Endometrium (tissue), 2 donors: ENCODE results near the gene TMEM170A.
"Not testable (repeated sequence)": the region's sequence is repeated elsewhere in the genome, so short reads cannot be mapped to it uniquely, and the experiment has no call there.

Source experiments
- FAIRE-seq: peaks from 2 replicates; lab custom pipeline; 2012; peaks lifted over from hg19 to GRCh38; lab: Jason Lieb, UNC
- donor health status: control.
- donor health status: control.

TMEM170A gene, protein sequence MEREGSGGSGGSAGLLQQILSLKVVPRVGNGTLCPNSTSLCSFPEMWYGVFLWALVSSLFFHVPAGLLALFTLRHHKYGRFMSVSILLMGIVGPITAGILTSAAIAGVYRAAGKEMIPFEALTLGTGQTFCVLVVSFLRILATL

GRCh38 chr16:75464122-75464918 is at the start of gene TMEM170A:
TMEM170A (minus strand) TSS chr16:75464689; CDS start chr16:75464600, 89 bp downstream.
- peak; percentile 88 for FAIRE-seq

GRCh38 chr16:75506574-75506973 is 42.1 kb upstream of the TMEM170A start:
- no peak for FAIRE-seq

DNA sequence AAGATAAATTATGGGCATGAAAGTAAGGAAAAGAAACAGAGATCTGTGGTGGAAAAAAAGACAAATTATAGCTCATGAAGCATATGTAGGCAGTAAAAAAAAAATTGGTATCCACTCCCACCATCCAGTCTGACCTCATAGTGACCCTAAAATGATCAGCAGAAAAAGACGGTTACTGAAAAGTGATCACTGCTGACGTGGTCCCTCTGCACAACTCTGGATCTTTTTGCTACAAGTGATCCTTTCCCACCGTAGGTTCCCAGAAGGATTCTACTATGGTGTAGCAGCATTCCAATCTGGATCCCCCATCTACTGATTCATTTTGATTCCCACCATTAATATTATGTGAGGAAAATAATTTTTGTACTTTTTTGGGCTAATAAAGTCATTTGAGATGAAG is 41.6 kb upstream of the TMEM170A start:
- no peak for FAIRE-seq

- no peak for FAIRE-seq
These were observed 39.3 kb upstream of the TMEM170A start for GRCh38 chr16:75503801-75504200.

- no peak for FAIRE-seq
These were observed 38.6 kb upstream of the TMEM170A start for GRCh38 chr16:75502916-75503605.

GRCh38 chr16:75501820-75502219 is 37.3 kb upstream of the TMEM170A start:
- not testable (repeated sequence) for FAIRE-seq

DNA sequence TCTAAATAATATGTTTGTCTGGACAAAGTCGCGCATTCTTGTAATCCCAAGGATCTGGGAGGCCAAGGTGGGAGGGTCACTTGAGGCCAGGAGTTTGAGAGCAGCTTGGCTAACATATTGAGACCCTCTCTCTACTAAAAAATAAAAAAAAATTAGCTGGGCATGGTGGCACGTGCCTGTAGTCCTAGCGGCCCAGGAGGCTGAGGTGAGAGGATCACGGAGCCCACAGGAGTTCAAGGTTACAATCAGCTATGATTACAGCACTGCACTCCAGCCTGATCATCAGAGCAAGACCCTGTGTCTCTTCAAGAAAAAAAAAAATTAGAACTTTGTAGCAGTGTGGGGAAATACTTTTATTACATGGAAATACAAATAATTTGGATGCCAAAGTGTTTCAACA is 36.9 kb upstream of the TMEM170A start:
- no peak for FAIRE-seq

DNA sequence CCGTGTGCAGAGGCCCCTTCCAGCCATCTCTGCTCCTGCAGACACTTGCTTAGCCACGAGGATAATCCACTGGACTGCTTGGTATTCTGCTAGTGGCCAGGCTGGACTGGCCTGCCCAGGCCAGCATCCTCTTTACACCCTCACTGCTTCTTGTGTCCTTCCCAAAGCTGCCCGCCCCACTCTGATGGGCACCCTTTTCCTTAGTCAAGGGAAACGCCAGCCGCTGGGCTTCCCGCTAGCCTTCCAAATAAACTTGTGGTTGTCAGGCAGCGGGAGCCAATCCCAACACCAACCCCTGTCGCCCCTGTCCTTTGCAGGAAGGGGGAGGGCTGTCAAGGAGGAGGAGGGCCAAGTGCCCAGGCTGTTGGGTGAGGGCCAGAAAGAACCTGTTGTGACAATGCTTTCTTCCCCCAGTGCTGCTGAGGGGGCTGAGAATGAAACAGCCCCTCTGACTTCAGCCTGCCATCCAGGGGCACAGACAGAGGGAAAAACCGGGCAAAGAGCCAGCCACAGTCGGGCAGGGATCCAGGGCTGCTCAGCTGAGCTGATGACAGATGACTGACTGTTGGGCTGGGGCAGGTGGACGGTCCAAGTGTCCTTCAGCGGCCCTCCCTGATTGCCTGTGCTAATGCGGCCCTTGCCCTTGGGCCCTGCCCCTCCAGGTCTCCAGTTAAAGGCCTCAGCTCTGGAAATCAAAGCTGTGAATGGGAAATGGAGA is 34.3 kb upstream of the TMEM170A start:
- not testable (repeated sequence) for FAIRE-seq

DNA sequence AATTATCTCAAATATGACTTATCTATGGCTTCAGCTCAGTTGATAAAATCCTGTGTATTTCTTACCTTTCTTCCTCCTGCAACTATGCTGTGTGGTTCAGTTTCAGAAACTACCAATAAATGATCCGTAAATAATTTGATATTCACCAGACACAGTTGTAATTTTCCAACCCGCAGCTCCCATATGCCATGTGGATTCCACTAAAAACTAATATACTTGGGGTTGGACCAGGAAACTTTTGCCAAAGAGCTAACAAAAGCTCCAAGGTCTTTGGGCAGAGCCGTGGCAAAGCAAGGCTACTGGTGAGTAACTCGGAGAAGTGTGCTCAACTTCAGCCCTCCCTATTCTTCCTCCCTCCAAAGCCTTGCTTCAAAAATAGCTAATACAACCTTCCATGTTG is 33.1 kb upstream of the TMEM170A start:
- FAIRE-seq = no peak

GRCh38 chr16:75495076-75495674 is 30.7 kb upstream of the TMEM170A start, which contains the start of gene CHST6:
CHST6 (minus strand) TSS chr16:75495441; CDS start chr16:75479828, 15,613 bp downstream.
- FAIRE-seq = no peak

- no peak for FAIRE-seq
These were observed 30.2 kb upstream of the TMEM170A start for GRCh38 chr16:75494661-75495075.

DNA sequence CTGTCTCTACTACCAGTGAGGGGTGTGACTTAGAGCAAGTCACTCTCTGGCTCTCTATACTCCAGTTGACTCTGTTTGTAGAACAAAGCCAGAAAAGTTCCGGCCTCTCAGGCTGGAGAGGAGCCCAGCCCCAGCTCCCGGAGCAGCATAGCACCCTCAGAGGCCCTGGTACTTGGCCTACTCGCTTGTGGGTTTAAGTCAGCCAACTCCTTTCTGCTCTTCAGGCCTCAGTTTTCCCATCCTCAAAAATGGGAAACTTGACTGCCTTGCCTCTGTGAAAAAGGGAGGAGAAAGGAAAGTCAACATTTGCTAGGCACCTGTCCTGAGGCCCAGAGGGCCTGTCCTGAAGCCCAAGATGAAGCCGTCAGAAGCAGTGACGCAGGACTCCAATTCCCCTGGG is 29.7 kb upstream of the TMEM170A start:
- no peak for FAIRE-seq

- no peak for FAIRE-seq
These were observed 27.4 kb upstream of the TMEM170A start for GRCh38 chr16:75491876-75492275.

GRCh38 chr16:75488322-75488721 is 23.8 kb upstream of the TMEM170A start:
- FAIRE-seq = no peak

- no peak for FAIRE-seq
These were observed 22.3 kb upstream of the TMEM170A start for GRCh38 chr16:75486676-75487313.

- no peak for FAIRE-seq
These were observed 21.7 kb upstream of the TMEM170A start for GRCh38 chr16:75486014-75486675.

GRCh38 chr16:75485230-75486013 is 20.9 kb upstream of the TMEM170A start:
- no peak for FAIRE-seq

DNA sequence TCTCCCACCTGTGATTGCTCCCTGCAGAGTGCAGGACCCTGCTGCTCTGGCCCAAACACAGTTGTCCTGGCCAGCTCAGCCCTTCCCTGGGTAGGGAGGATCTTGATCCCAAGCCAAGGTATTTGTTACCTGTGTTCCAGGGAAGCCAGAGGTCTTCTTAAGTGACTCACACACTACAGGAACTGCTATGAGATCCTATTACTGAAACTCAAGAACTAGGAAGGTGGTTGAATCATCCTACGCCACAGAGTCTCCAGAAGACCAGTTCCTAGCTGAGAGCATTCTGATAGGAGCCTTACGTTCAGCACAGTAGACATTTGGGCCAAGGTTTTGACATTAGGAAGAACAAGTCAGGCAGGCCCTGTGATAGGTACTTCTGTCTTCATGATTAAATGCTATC is 18.7 kb upstream of the TMEM170A start:
- FAIRE-seq = no peak

DNA sequence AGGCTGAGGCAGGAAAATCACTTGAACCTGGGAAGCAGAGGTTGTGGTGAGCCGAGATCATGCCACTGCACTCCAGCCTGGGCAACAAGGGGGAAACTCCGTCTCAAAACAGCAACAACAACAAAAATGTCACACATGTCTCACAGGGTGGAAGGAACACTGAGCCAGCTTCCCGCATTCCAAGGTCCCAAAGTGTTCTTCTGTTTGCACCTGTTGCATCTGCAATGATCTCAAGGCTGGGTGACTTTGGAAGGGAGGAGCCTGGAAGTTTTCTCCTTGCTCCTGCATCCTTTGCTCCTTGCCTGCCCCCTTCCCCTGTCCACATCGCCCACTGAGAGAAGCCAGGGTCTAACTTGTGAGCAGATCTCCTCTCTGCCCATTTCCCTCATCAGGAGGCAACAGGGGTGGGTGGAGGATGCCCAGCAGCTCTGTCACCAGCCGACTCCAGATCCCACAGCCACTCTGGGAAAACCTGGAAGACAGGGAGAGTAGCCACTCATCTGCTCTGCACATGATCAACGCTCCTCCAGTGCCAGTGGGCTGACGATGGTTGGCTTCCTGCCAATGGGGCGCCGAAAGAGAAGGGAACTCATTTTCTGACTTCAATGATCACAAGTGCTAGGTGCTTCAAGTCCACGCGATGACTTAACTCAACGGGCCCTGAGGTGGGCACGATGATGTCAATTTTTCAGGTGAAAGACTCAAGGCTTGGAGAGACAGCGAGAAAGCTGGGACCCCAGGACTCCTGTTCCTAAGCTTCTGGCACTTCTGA is 18.1 kb upstream of the TMEM170A start:
- FAIRE-seq = no peak
